HCT116 (cell line): ENCODE measurements around the gene PARP8. TPM values are rescaled to one million over a fixed set of nuclear protein-coding genes. Genes with fewer than 3 reads are reported as not detected.

Experiments used
- ATAC-seq: fragments of 200-7000 bp; cut with Tn5 transposase; 2 replicates; pipeline ENCODE4 v1.9.1; 2020; ENCODE audit warnings: mild to moderate bottlenecking, moderate library complexity
- BruUV-seq: library from RNA; stranded (reverse); fragments of 400-500 nt; replicated peaks from 2 replicates; lab custom pipeline; 2021; lab: Mats Ljungman, UMichigan
- CTCF ChIA-PET: fragments of 300-600 bp; sonication (Branson Sonifier 250); formaldehyde crosslinking; loops from one replicate; lab custom pipeline; 2021; ENCODE audit warnings: antibody characterized with exemption; lab: Charles Lee
- POLR2A ChIA-PET: fragments of 300-600, 350-600 bp; sonication (Branson Sonifier 250); formaldehyde crosslinking; loops from one replicate; lab custom pipeline; 2021; ENCODE audit warnings: antibody characterized with exemption; lab: Charles Lee
- RAD21 ChIA-PET, 2 experiments: fragments of 300-600 bp; sonication (Branson Sonifier 250); formaldehyde crosslinking; loops; one replicate each; lab custom pipeline; 2023; ENCODE audit warnings: low total read pairs in 2 of 2; ENCODE audit not compliant: uncharacterized antibody in 2 of 2, unreplicated experiment in 2 of 2, low non-redundant PET in 1 of 2; lab: Charles Lee
- DNase-seq: peaks from one replicate; pipeline ENCODE4 v3.0.0-alpha.2; 2010; ENCODE audit warnings: low read depth, low spot score
- H2AFZ ChIP-seq: fragments of 200-600 bp; shearing (Covaris generic), sonication (generic); 2 replicates; pipeline ENCODE4 v1.6.1; 2017; ENCODE audit warnings: low read depth, mixed run types, mixed read lengths, antibody characterized with exemption, low read length; ENCODE audit not compliant: poor library complexity, severe bottlenecking
- H3K27ac ChIP-seq: 2 replicates; pipeline ENCODE4 v1.5.1; 2012; ENCODE audit warnings: low read depth, low read length
- H3K27me3 ChIP-seq: fragments of 200-600 bp; sonication (generic); 2 replicates; pipeline ENCODE4 v1.6.1; 2016; ENCODE audit warnings: mixed run types, low read length, mixed read lengths; ENCODE audit not compliant: insufficient read depth
- H3K36me3 ChIP-seq, 2 experiments: fragments of 200-500 bp in 1 of 2; fragments of 200-600 bp in 1 of 2; sonication (Bioruptor generic) in 1 of 2; sonication (generic) in 1 of 2; 2 replicates each; pipeline versions ENCODE4 v1.5.1 to v1.6.1; 2014 to 2016; ENCODE audit warnings: low read length in 2 of 2, inconsistent platforms in 1 of 2, mixed read lengths in 1 of 2, mixed run types in 1 of 2; ENCODE audit not compliant: insufficient read depth in 2 of 2, control insufficient read depth in 1 of 2
- H3K4me1 ChIP-seq, 2 experiments: fragments of 200-600 bp in 1 of 2; sonication (generic) in 1 of 2; 2 replicates each; pipeline versions ENCODE4 v1.5.1 to v1.6.1; 2012 to 2017; ENCODE audit warnings: low read length in 2 of 2, inconsistent platforms in 1 of 2, mild to moderate bottlenecking in 1 of 2, mixed read lengths in 1 of 2, mixed run types in 1 of 2, moderate library complexity in 1 of 2; ENCODE audit not compliant: insufficient read depth in 2 of 2, control insufficient read depth in 1 of 2
- H3K4me2 ChIP-seq: fragments of 200-600 bp; sonication (generic); 2 replicates; pipeline ENCODE4 v1.6.1; 2017; ENCODE audit warnings: mixed run types, low read length, mixed read lengths
- H3K4me3 ChIP-seq, 2 experiments: fragments of 200-600 bp in 1 of 2; sonication (generic) in 1 of 2; replicated peaks in 1 of 2; 2 replicates each; pipeline ENCODE4 v1.5.1; 2011 to 2016; ENCODE audit warnings: low read length in 2 of 2, control low read depth in 1 of 2, low read depth in 1 of 2, mild to moderate bottlenecking in 1 of 2, mixed read lengths in 1 of 2, mixed run types in 1 of 2
- H3K79me2 ChIP-seq: fragments of 200-600 bp; sonication (generic); 2 replicates; pipeline ENCODE4 v1.6.1; 2017; ENCODE audit warnings: mild to moderate bottlenecking, mixed run types, low read length, moderate library complexity, mixed read lengths; ENCODE audit not compliant: insufficient read depth
- H3K9ac ChIP-seq: fragments of 200-600 bp; sonication (generic); 2 replicates; pipeline ENCODE4 v1.6.1; 2016; ENCODE audit warnings: low read length, mixed read lengths
- H3K9me2 ChIP-seq: fragments of 200-600 bp; sonication (generic), shearing (Covaris generic); 2 replicates; pipeline ENCODE4 v1.6.1; 2017; ENCODE audit warnings: mixed run types, mild to moderate bottlenecking, moderate library complexity; ENCODE audit not compliant: insufficient read depth
- H3K9me3 ChIP-seq, 2 experiments: fragments of 200-500 bp in 1 of 2; fragments of 200-600 bp in 1 of 2; sonication (Bioruptor generic) in 1 of 2; sonication (generic) in 1 of 2; 2 replicates each; pipeline ENCODE4 v1.6.1; 2014 to 2017; ENCODE audit warnings: low read length in 2 of 2, mixed read lengths in 2 of 2, inconsistent platforms in 1 of 2, low read depth in 1 of 2, mild to moderate bottlenecking in 1 of 2, mixed run types in 1 of 2, moderate library complexity in 1 of 2; ENCODE audit not compliant: control insufficient read depth in 1 of 2, insufficient read depth in 1 of 2
- H4K20me1 ChIP-seq: fragments of 200-600 bp; sonication (generic), shearing (Covaris generic); 2 replicates; pipeline ENCODE4 v1.6.1; 2017; ENCODE audit warnings: mixed run types, mild to moderate bottlenecking, moderate library complexity; ENCODE audit not compliant: insufficient read depth
- ATF3 ChIP-seq: IDR thresholded peaks from 2 replicates; pipeline ENCODE4 v1.6.1; 2012
- CBX3 ChIP-seq: IDR thresholded peaks from 2 replicates; pipeline ENCODE4 v1.6.1; 2012; ENCODE audit warnings: low read depth
- CEBPB ChIP-seq: IDR thresholded peaks from 2 replicates; pipeline ENCODE4 v1.6.1; 2012; ENCODE audit warnings: low read depth
- EZH2 ChIP-seq: fragments of 200-600 bp; sonication (generic); IDR thresholded peaks from 2 replicates; pipeline ENCODE4 v1.6.1; 2017; ENCODE audit warnings: antibody characterized with exemption, mixed run types
- EZH2phosphoT487 ChIP-seq: fragments of 200-600 bp; IDR thresholded peaks from 2 replicates; pipeline ENCODE4 v1.6.1; 2018; ENCODE audit warnings: antibody characterized with exemption, borderline replicate concordance
- FOSL1 ChIP-seq: IDR thresholded peaks from 2 replicates; pipeline ENCODE4 v1.6.1; 2012; ENCODE audit warnings: low read depth
- JUND ChIP-seq: IDR thresholded peaks from 2 replicates; pipeline ENCODE4 v1.6.1; 2012
- MAX ChIP-seq: IDR thresholded peaks from 2 replicates; pipeline ENCODE4 v1.6.1; 2012
- POLR2A ChIP-seq: IDR thresholded peaks from 2 replicates; pipeline ENCODE4 v1.7.0; 2011; ENCODE audit warnings: borderline replicate concordance; ENCODE audit not compliant: insufficient read depth, insufficient read length; ENCODE audit errors: extremely low read depth
- SIN3A ChIP-seq: IDR thresholded peaks from 2 replicates; pipeline ENCODE4 v1.6.1; 2012; ENCODE audit warnings: low read depth
- SP1 ChIP-seq: IDR thresholded peaks from 2 replicates; pipeline ENCODE4 v1.6.1; 2012; ENCODE audit warnings: low read depth
- YY1 ChIP-seq: IDR thresholded peaks from 2 replicates; pipeline ENCODE4 v1.6.1; 2011; ENCODE audit warnings: low read length, low read depth, moderate library complexity, mild to moderate bottlenecking; ENCODE audit not compliant: insufficient replicate concordance; ENCODE audit errors: extremely low read depth
- ZBTB33 ChIP-seq: IDR thresholded peaks from 2 replicates; pipeline ENCODE4 v1.6.1; 2011; ENCODE audit warnings: mild to moderate bottlenecking, low read length, moderate library complexity; ENCODE audit not compliant: insufficient replicate concordance; ENCODE audit errors: extremely low read depth
- intact Hi-C: fragments of 100-400 bp; cut with micrococcal nuclease; formaldehyde crosslinking; loops from 2 replicates; pipeline ENCODE4 v1.10.0; 2022
- total RNA-seq: library from RNA; stranded (reverse); gene quantifications from one replicate; pipeline ENCODE4 v1.2.1, GENCODE V29; 2021; ENCODE audit not compliant: unreplicated experiment

The PARP8 gene
- total RNA-seq, 1 experiment from 2014 or later, result 19.0 TPM

GRCh38 chr5:50744776-50745175, 78.3 kb downstream of the PARP8 start:
- POLR2A ChIA-PET, result no interaction called here
- RAD21 ChIA-PET, result no interaction called here
- H3K9me3 ChIP-seq, result no peaks in the 10 kb centered on the region
- DNase-seq (no peak), ATAC-seq (no peak)
- H2AFZ ChIP-seq, result no peak overlapping the region
- BruUV-seq, result no TSS peak
- H3K9me2 ChIP-seq, result no peaks in the 10 kb centered on the region
- no peaks in the 10 kb centered on the region for H3K4me1 ChIP-seq
- CTCF ChIA-PET, result no interaction called here
- H3K4me2 ChIP-seq, result no peak overlapping the region
- H3K79me2 ChIP-seq, result no peaks in the 10 kb centered on the region
- no peaks in the 10 kb centered on the region for H3K36me3 ChIP-seq
- no peak overlapping the region for H3K27ac ChIP-seq
- no peaks in the 10 kb centered on the region for H3K27me3 ChIP-seq
- H3K9ac ChIP-seq, result no peak overlapping the region
- intact Hi-C loops, result loop anchor here (5.0 kb wide), 1 partner anchor 48 kb away; no protein-coding TSS in a partner anchor
- TF ChIP-seq ZBTB33 (no peak), SP1 (no peak), EZH2 (no peak), EZH2phosphoT487 (no peak), JUND (no peak), FOSL1 (no peak)
- H3K4me3 ChIP-seq, result no peak overlapping the region
- H4K20me1 ChIP-seq, result no peaks in the 10 kb centered on the region

GRCh38 chr5:50745221-50745910, 78.9 kb downstream of the PARP8 start:
- ChIA-PET CTCF (no interaction called here), RAD21 (no interaction called here), POLR2A (no interaction called here)
- H3K9me3 ChIP-seq, result no peaks in the 10 kb centered on the region
- no peak overlapping the region for H3K9ac ChIP-seq
- H2AFZ ChIP-seq, result no peak overlapping the region
- H3K4me1 ChIP-seq, result no peaks in the 10 kb centered on the region
- intact Hi-C loops, result no loop called here
- no peaks in the 10 kb centered on the region for H3K79me2 ChIP-seq
- no peaks in the 10 kb centered on the region for H3K9me2 ChIP-seq
- no peaks in the 10 kb centered on the region for H3K27me3 ChIP-seq
- no TSS peak for BruUV-seq
- H3K27ac ChIP-seq, result no peak overlapping the region
- DNase-seq (no peak), ATAC-seq (no peak)
- no peak overlapping the region for H3K4me2 ChIP-seq
- no peak overlapping the region for H3K4me3 ChIP-seq
- TF ChIP-seq EZH2 (no peak), CBX3 (no peak), EZH2phosphoT487 (no peak), MAX (no peak), POLR2A (no peak), SP1 (no peak), SIN3A (no peak), YY1 (no peak), ATF3 (no peak), CEBPB (no peak), JUND (no peak)
- H4K20me1 ChIP-seq, result no peaks in the 10 kb centered on the region
- no peaks in the 10 kb centered on the region for H3K36me3 ChIP-seq
